GM19193 (cell line): Measurements from ENCODE around the gene SIK2.

Experiments
- POLR2A ChIP-seq: IDR thresholded peaks from 4 replicates; pipeline ENCODE4 v1.6.1; 2011; ENCODE audit not compliant: insufficient read depth, insufficient read length; ENCODE audit errors: extremely low read depth

The SIK2 gene

GRCh38 chr11:111777094-111778046 is 175.1 kb downstream of the SIK2 start:
- no peak for TF ChIP-seq POLR2A

DNA sequence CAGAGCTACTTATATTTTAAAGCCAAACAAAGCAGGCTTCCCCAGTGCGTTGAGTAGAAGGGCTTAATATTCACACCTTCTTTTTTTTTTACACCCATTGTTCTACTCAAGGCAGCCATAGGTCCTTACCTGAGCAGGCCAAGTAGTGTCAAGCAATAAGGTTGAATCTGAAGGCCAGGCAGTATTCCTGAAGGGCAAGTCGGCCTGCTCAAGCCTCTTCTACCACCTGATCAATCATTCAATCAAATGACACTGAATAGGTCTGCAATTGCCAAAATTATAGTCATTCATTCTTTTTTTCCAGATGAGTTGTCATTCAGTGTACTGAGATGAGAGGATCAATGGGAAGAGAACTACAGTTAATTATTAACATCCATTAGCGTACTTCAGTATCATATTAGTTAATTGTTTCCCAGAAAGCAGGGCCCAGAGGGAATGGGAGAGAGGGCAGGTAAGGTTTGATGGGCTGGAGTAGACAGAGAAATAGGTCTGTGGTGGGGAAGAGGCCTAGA is 175.9 kb downstream of the SIK2 start:
- no peak for TF ChIP-seq POLR2A

DNA sequence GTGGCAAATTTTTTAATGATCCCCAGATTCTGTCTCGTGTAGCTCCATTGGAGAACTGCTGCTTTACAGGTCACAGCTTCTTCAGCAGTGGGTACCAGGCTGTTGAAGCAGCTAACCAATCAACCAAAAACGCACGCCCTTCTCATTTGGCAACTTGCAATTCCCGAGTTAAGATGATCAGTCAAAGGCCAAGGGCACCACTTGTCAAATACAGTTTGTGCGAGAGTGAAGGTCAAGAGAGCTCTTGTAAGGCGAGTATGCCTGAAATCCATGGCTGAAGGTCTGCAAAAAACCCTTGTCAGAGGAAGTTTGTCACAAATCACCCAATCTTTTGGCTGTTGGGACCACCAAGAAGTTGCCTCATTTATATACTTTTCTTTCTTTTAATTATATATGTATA is 176.9 kb downstream of the SIK2 start:
- TF ChIP-seq POLR2A = no peak
